CD14-positive monocyte (primary cell): ENCODE results near the gene RPGRIP1L. TPM values are rescaled to one million over a fixed set of nuclear protein-coding genes. Genes with fewer than 3 reads are reported as not detected.
A peak's percentile ranks its signal among the peaks of the same experiment; 100 is the strongest.

ENCODE experiments used
- DNase-seq, 3 donors: peaks; one replicate each; pipeline ENCODE4 v3.0.0-alpha.2; 2011 to 2022
- H2AFZ ChIP-seq: 2 replicates; pipeline ENCODE4 v1.6.0; 2012; ENCODE audit warnings: mild to moderate bottlenecking, low read depth, low read length, inconsistent platforms; ENCODE audit not compliant: insufficient read depth, poor library complexity, severe bottlenecking
- H3K27ac ChIP-seq, 2 donors: 1 replicate in 1 of 2; 2 replicates in 1 of 2; pipeline ENCODE4 v1.5.1; 2012 to 2013; ENCODE audit warnings: low read length in 2 of 2, control low read depth in 1 of 2, inconsistent platforms in 1 of 2, low read depth in 1 of 2, mild to moderate bottlenecking in 1 of 2
- H3K27me3 ChIP-seq, 2 donors: one replicate each; pipeline versions ENCODE4 v1.6.0 to v1.6.1; 2011 to 2013; ENCODE audit warnings: low read length in 2 of 2; ENCODE audit not compliant: control insufficient read depth in 2 of 2, insufficient read depth in 2 of 2
- H3K36me3 ChIP-seq, 2 donors: replicated peaks in 1 of 2; 1 replicate in 1 of 2; 2 replicates in 1 of 2; pipeline versions ENCODE4 v1.5.1 to v1.6.1; 2012 to 2013; ENCODE audit warnings: low read length in 2 of 2, control low read depth in 1 of 2, inconsistent platforms in 1 of 2, mild to moderate bottlenecking in 1 of 2; ENCODE audit not compliant: insufficient read depth in 2 of 2, control insufficient read depth in 1 of 2
- H3K4me1 ChIP-seq, 2 donors: 1 replicate in 1 of 2; 2 replicates in 1 of 2; pipeline versions ENCODE4 v1.5.1 to v1.6.1; 2012 to 2013; ENCODE audit warnings: low read length in 2 of 2, control low read depth in 1 of 2, inconsistent platforms in 1 of 2, mild to moderate bottlenecking in 1 of 2, moderate library complexity in 1 of 2; ENCODE audit not compliant: insufficient read depth in 2 of 2, control insufficient read depth in 1 of 2
- H3K4me2 ChIP-seq: replicated peaks from 2 replicates; pipeline ENCODE3; 2012; ENCODE audit warnings: low read length, moderate library complexity, mild to moderate bottlenecking; ENCODE audit not compliant: poor library complexity, severe bottlenecking; ENCODE audit errors: extremely low read depth
- H3K4me3 ChIP-seq, 3 experiments: fragments of 200-600 bp in 1 of 3; sonication (generic) in 1 of 3; replicated peaks in 1 of 3; 1 replicate in 2 of 3; 2 replicates in 1 of 3; pipeline ENCODE4 v1.5.1; 2011 to 2013; ENCODE audit warnings: low read length in 3 of 3, mild to moderate bottlenecking in 3 of 3, control low read depth in 2 of 3, low read depth in 2 of 3, inconsistent platforms in 1 of 3, moderate library complexity in 1 of 3
- H3K79me2 ChIP-seq: 2 replicates; pipeline ENCODE4 v1.6.0; 2012; ENCODE audit warnings: mild to moderate bottlenecking, control low read depth, inconsistent platforms, low read length, moderate library complexity; ENCODE audit not compliant: insufficient read depth
- H3K9ac ChIP-seq: 2 replicates; pipeline ENCODE4 v1.6.0; 2017; ENCODE audit warnings: low read length, mild to moderate bottlenecking; ENCODE audit not compliant: insufficient read depth, poor library complexity, severe bottlenecking
- H3K9me3 ChIP-seq, 2 donors: replicated peaks in 1 of 2; 1 replicate in 1 of 2; 2 replicates in 1 of 2; pipeline versions ENCODE4 v1.5.1 to v1.6.1; 2012 to 2013; ENCODE audit warnings: low read length in 2 of 2, control low read depth in 1 of 2; ENCODE audit not compliant: control insufficient read depth in 1 of 2, insufficient read depth in 1 of 2
- H4K20me1 ChIP-seq: 2 replicates; pipeline ENCODE4 v1.6.0; 2012; ENCODE audit warnings: mild to moderate bottlenecking, low read length, control low read depth, moderate library complexity; ENCODE audit not compliant: insufficient read depth
- H3K27ac Mint-ChIP-seq, 7 donors: one replicate each; pipeline ENCODE4 v1.8.0; 2020; ENCODE audit warnings: mild to moderate bottlenecking in 7 of 7, mixed read lengths in 7 of 7, moderate library complexity in 6 of 7, inconsistent platforms in 2 of 7
- H3K27me3 Mint-ChIP-seq, 3 donors: one replicate each; pipeline ENCODE4 v1.8.0; 2021 to 2022; ENCODE audit warnings: low read depth in 3 of 3, mild to moderate bottlenecking in 3 of 3, mixed read lengths in 3 of 3, moderate library complexity in 3 of 3, inconsistent platforms in 1 of 3
- H3K36me3 Mint-ChIP-seq, 2 donors: one replicate each; pipeline ENCODE4 v1.8.0; 2020; ENCODE audit warnings: mixed read lengths in 2 of 2, inconsistent platforms in 1 of 2, mild to moderate bottlenecking in 1 of 2
- H3K4me1 Mint-ChIP-seq: one replicate; pipeline ENCODE4 v1.8.0; 2020; ENCODE audit warnings: mild to moderate bottlenecking, mixed read lengths
- H3K4me3 Mint-ChIP-seq, 2 donors: one replicate each; pipeline ENCODE4 v1.8.0; 2020; ENCODE audit warnings: mild to moderate bottlenecking in 2 of 2, mixed read lengths in 2 of 2, moderate library complexity in 1 of 2
- H3K9me3 Mint-ChIP-seq, 7 donors: one replicate each; pipeline ENCODE4 v1.8.0; 2020 to 2022; ENCODE audit warnings: mixed read lengths in 7 of 7, mild to moderate bottlenecking in 6 of 7, moderate library complexity in 6 of 7, inconsistent platforms in 2 of 7
- CTCF ChIP-seq: fragments of 200-600 bp; IDR thresholded peaks from one replicate; pipeline ENCODE4 v1.8.0; 2022; ENCODE audit warnings: antibody characterized with exemption, mild to moderate bottlenecking
- WGBS: methylation state at CpG from one replicate; pipeline ENCODE4 v1.1.5; 2013; ENCODE audit warnings: missing lambda C conversion rate; ENCODE audit not compliant: insufficient coverage; 5-methylcytosine and 5-hydroxymethylcytosine counted together
- intact Hi-C, 2 donors: fragments of 100-400 bp; cut with micrococcal nuclease; formaldehyde crosslinking; loops; one replicate each; pipeline versions ENCODE4 v1.15.0 to v1.15.1; 2023
- polyA plus RNA-seq, 3 donors: library from polyadenylated mRNA; depleted of rRNA in 1 of 3; unstranded in 2 of 3; stranded (reverse) in 1 of 3; fragments of 300-500 nt in 2 of 3; fragments of >200 nt in 1 of 3; fragmentation: Illumina TruSeq in 2 of 3; gene quantifications; 1 replicate in 2 of 3; 2 replicates in 1 of 3; pipeline ENCODE4 v1.2.3, GENCODE V29; 2012 to 2021

The RPGRIP1L gene
- polyA plus RNA-seq, 3 donors = 0.11 to 0.18 TPM; not detected in 1

GRCh38 chr16:53743149-53743566 lies 39.5 kb upstream of the RPGRIP1L start:
- no CpG with 5 or more reads among the region's 3 CpGs for WGBS
- peaks cover 20% of the 10 kb centered on the region for H3K4me1 Mint-ChIP-seq
- no peak overlapping the region for H3K27ac Mint-ChIP-seq
- H3K4me3 Mint-ChIP-seq = no peak overlapping the region
- Histone ChIP-seq H3K27ac (no peak overlapping the region), H2AFZ (no peak overlapping the region), H3K27me3 (no peaks in the 10 kb centered on the region), H3K4me2 (no peak overlapping the region), H3K4me1 (peaks cover 0 to 5% of the 10 kb centered on the region in 2 donors), H3K9me3 (no peaks in the 10 kb centered on the region), H3K79me2 (peaks cover 4% of the 10 kb centered on the region), H4K20me1 (peaks cover 10% of the 10 kb centered on the region), H3K4me3 (no peak overlapping the region), H3K36me3 (no peaks in the 10 kb centered on the region), H3K9ac (no peak overlapping the region)
- H3K9me3 Mint-ChIP-seq = peaks cover 0 to 2% (median 0%) of the 10 kb centered on the region in 7 donors
- H3K36me3 Mint-ChIP-seq = no peaks in the 10 kb centered on the region
- peak; percentile 75 for TF ChIP-seq CTCF
- intact Hi-C loops = no loop called here
- no peaks in the 10 kb centered on the region for H3K27me3 Mint-ChIP-seq
- DNase-seq = peak; percentile 1 to 6 (median 5)

- H3K4me2 ChIP-seq = no peak overlapping the region
- Mint-ChIP-seq H3K4me3 (no peak overlapping the region), H3K4me1 (peaks cover 17% of the 10 kb centered on the region), H3K27ac (no peak overlapping the region), H3K9me3 (no peaks in the 10 kb centered on the region), H3K27me3 (no peaks in the 10 kb centered on the region), H3K36me3 (peaks cover 0 to 4% of the 10 kb centered on the region in 2 donors)
- no peaks in the 10 kb centered on the region for H3K36me3 ChIP-seq
- 80% methylated on average over 1 of the region's 2 CpGs for WGBS
- H3K27me3 ChIP-seq = no peaks in the 10 kb centered on the region
- H4K20me1 ChIP-seq = peaks cover 10% of the 10 kb centered on the region
- no peak for TF ChIP-seq CTCF
- H3K79me2 ChIP-seq = peaks cover 4% of the 10 kb centered on the region
- H3K4me1 ChIP-seq = peaks cover 0 to 5% of the 10 kb centered on the region in 2 donors
- H2AFZ ChIP-seq = no peak overlapping the region
- H3K9me3 ChIP-seq = no peaks in the 10 kb centered on the region
- intact Hi-C loops = no loop called here
- DNase-seq = no peak
- no peak overlapping the region for H3K9ac ChIP-seq
- no peak overlapping the region for H3K4me3 ChIP-seq
- H3K27ac ChIP-seq = no peak overlapping the region
Observed at GRCh38 chr16:53741546-53741945, 37.9 kb upstream of the RPGRIP1L start.
